H1 (cell line): ENCODE results near the gene ZNF91. TPM values are rescaled to one million over a fixed set of nuclear protein-coding genes. Genes with fewer than 3 reads are reported as not detected.

ENCODE experiments used
- CTCF ChIA-PET: fragments of 300-600 bp; sonication (Branson Sonifier 250); formaldehyde crosslinking; loops from one replicate; lab custom pipeline; 2021; ENCODE audit not compliant: partially characterized antibody; lab: Charles Lee
- POLR2A ChIA-PET: fragments of 300-600 bp; sonication (Branson Sonifier 250); formaldehyde crosslinking; loops from one replicate; lab custom pipeline; 2021; ENCODE audit warnings: inconsistent platforms; ENCODE audit not compliant: partially characterized antibody; lab: Charles Lee
- DNase-seq, 2 experiments: peaks; one replicate each; pipeline versions ENCODE4 v3.0.0 to v3.0.0-alpha.2; 2010 to 2022; ENCODE audit warnings: low spot score in 2 of 2, low read depth in 1 of 2, mixed read lengths in 1 of 2
- FAIRE-seq: peaks from 2 replicates; lab custom pipeline; 2011; peaks lifted over from hg19 to GRCh38; lab: Jason Lieb, UNC
- H2AFZ ChIP-seq: 2 replicates; pipeline ENCODE4 v1.8.1; 2012; ENCODE audit warnings: low read length, inconsistent platforms
- H2AK5ac ChIP-seq: 2 replicates; pipeline ENCODE4 v1.6.1; 2013; ENCODE audit warnings: low read depth, low read length
- H2BK120ac ChIP-seq: replicated peaks from 2 replicates; pipeline ENCODE3; 2013; ENCODE audit warnings: low read depth, low read length, inconsistent platforms
- H2BK12ac ChIP-seq: 2 replicates; pipeline ENCODE4 v1.6.1; 2013; ENCODE audit warnings: low read depth, low read length
- H2BK15ac ChIP-seq: 2 replicates; pipeline ENCODE4 v1.6.1; 2013; ENCODE audit warnings: low read length
- H2BK20ac ChIP-seq: 2 replicates; pipeline ENCODE4 v1.6.1; 2013; ENCODE audit warnings: low read length
- H2BK5ac ChIP-seq: 2 replicates; pipeline ENCODE4 v1.6.1; 2013; ENCODE audit warnings: low read depth, low read length
- H3K14ac ChIP-seq: 2 replicates; pipeline ENCODE4 v1.6.1; 2013; ENCODE audit warnings: inconsistent platforms; ENCODE audit not compliant: insufficient read length
- H3K18ac ChIP-seq: 2 replicates; pipeline ENCODE4 v1.6.1; 2013; ENCODE audit warnings: low read length; ENCODE audit errors: extremely low read depth
- H3K23ac ChIP-seq: 2 replicates; pipeline ENCODE4 v1.6.1; 2013; ENCODE audit warnings: inconsistent platforms; ENCODE audit not compliant: insufficient read length
- H3K23me2 ChIP-seq: 2 replicates; pipeline ENCODE4 v1.6.1; 2013; ENCODE audit warnings: low read depth, low read length
- H3K27ac ChIP-seq: 2 replicates; pipeline ENCODE4 v1.6.1; 2011; ENCODE audit warnings: low read depth, low read length, inconsistent platforms
- H3K27me3 ChIP-seq, 4 experiments: replicated peaks in 1 of 4; 1 replicate in 1 of 4; 2 replicates in 3 of 4; pipeline versions ENCODE4 v1.6.1 to v1.8.1; 2011 to 2013; ENCODE audit warnings: low read length in 3 of 4, mild to moderate bottlenecking in 3 of 4, inconsistent platforms in 2 of 4, mixed read lengths in 2 of 4, moderate library complexity in 1 of 4; ENCODE audit not compliant: control insufficient read depth in 3 of 4, insufficient read depth in 3 of 4; ENCODE audit errors: extremely low read depth in 1 of 4
- H3K36me3 ChIP-seq, 4 experiments: 2 replicates each; pipeline versions ENCODE4 v1.6.1 to v1.8.1; 2011 to 2013; ENCODE audit warnings: mild to moderate bottlenecking in 4 of 4, low read length in 3 of 4, moderate library complexity in 2 of 4, control low read depth in 1 of 4, inconsistent platforms in 1 of 4; ENCODE audit not compliant: insufficient read depth in 4 of 4, control insufficient read depth in 2 of 4
- H3K4ac ChIP-seq: replicated peaks from 2 replicates; pipeline ENCODE3; 2013; ENCODE audit warnings: low read length, low read depth, mixed read lengths, inconsistent platforms; ENCODE audit not compliant: insufficient read length
- H3K4me1 ChIP-seq, 4 experiments: replicated peaks in 1 of 4; 1 replicate in 1 of 4; 2 replicates in 3 of 4; pipeline versions ENCODE4 v1.6.1 to v1.8.1; 2011 to 2013; ENCODE audit warnings: low read length in 3 of 4, inconsistent platforms in 2 of 4, mixed read lengths in 1 of 4; ENCODE audit not compliant: insufficient read depth in 4 of 4, control insufficient read depth in 3 of 4
- H3K4me2 ChIP-seq, 2 experiments: 2 replicates each; pipeline versions ENCODE4 v1.6.1 to v1.8.1; 2011 to 2013; ENCODE audit warnings: low read depth in 2 of 2, low read length in 2 of 2, control low read depth in 1 of 2, inconsistent platforms in 1 of 2, mild to moderate bottlenecking in 1 of 2; ENCODE audit not compliant: insufficient read depth in 1 of 2
- H3K4me3 ChIP-seq, 4 experiments: fragments of 200-600, 300-600 bp in 1 of 4; sonication (generic), shearing (Covaris generic), sonication (Bioruptor Twin) in 1 of 4; 2 replicates each; pipeline versions ENCODE4 v1.5.1 to v1.8.1; 2011 to 2016; ENCODE audit warnings: low read length in 4 of 4, low read depth in 3 of 4, control low read depth in 2 of 4, inconsistent platforms in 2 of 4, mild to moderate bottlenecking in 2 of 4, mixed read lengths in 1 of 4, moderate library complexity in 1 of 4; ENCODE audit not compliant: insufficient read depth in 2 of 4; ENCODE audit errors: extremely low read depth in 1 of 4
- H3K56ac ChIP-seq: replicated peaks from 2 replicates; pipeline ENCODE3; 2013; ENCODE audit warnings: low read depth, mild to moderate bottlenecking, mixed read lengths, low read length, inconsistent platforms; ENCODE audit not compliant: insufficient read length
- H3K79me1 ChIP-seq: 2 replicates; pipeline ENCODE4 v1.6.1; 2013; ENCODE audit warnings: low read depth, low read length, control low read depth
- H3K79me2 ChIP-seq, 2 experiments: 2 replicates each; pipeline versions ENCODE4 v1.6.1 to v1.8.1; 2012 to 2013; ENCODE audit warnings: low read length in 2 of 2, mild to moderate bottlenecking in 2 of 2, inconsistent platforms in 1 of 2; ENCODE audit not compliant: insufficient read depth in 2 of 2, control insufficient read depth in 1 of 2
- H3K9ac ChIP-seq, 4 experiments: replicated peaks in 1 of 4; 1 replicate in 1 of 4; 2 replicates in 3 of 4; pipeline versions ENCODE4 v1.6.1 to v1.8.1; 2011 to 2013; ENCODE audit warnings: low read depth in 3 of 4, low read length in 3 of 4, control low read depth in 2 of 4, mild to moderate bottlenecking in 2 of 4, moderate library complexity in 2 of 4, inconsistent platforms in 1 of 4; ENCODE audit errors: extremely low read depth in 1 of 4
- H3K9me3 ChIP-seq, 2 experiments: 2 replicates each; pipeline versions ENCODE4 v1.6.1 to v1.8.1; 2012 to 2013; ENCODE audit warnings: mild to moderate bottlenecking in 2 of 2, moderate library complexity in 2 of 2, control low read depth in 1 of 2, inconsistent platforms in 1 of 2, low read depth in 1 of 2, low read length in 1 of 2, mixed read lengths in 1 of 2; ENCODE audit not compliant: insufficient read depth in 2 of 2
- H4K20me1 ChIP-seq, 2 experiments: replicated peaks in 1 of 2; 2 replicates each; pipeline versions ENCODE3 to v1.8.1; 2011 to 2013; ENCODE audit warnings: inconsistent platforms in 2 of 2, low read length in 2 of 2, mild to moderate bottlenecking in 1 of 2; ENCODE audit not compliant: insufficient read depth in 2 of 2, control insufficient read depth in 1 of 2
- H4K5ac ChIP-seq: 2 replicates; pipeline ENCODE4 v1.6.1; 2013; ENCODE audit warnings: low read length, low read depth, mixed read lengths, inconsistent platforms; ENCODE audit not compliant: insufficient read length
- H4K8ac ChIP-seq: 2 replicates; pipeline ENCODE4 v1.8.0; 2013; ENCODE audit warnings: mild to moderate bottlenecking, moderate library complexity, low read length, inconsistent platforms; ENCODE audit not compliant: insufficient read depth; ENCODE audit errors: extremely low read depth
- H4K91ac ChIP-seq: replicated peaks from 2 replicates; pipeline ENCODE3; 2013; ENCODE audit warnings: low read length, mixed read lengths, inconsistent platforms; ENCODE audit not compliant: insufficient read length
- POLR2AphosphoS5 ChIP-seq: IDR thresholded peaks from 2 replicates; pipeline ENCODE4 v1.6.1; 2011; ENCODE audit warnings: low read depth, low read length
- RAD21 ChIP-seq, 2 experiments: IDR thresholded peaks in 1 of 2; conservative IDR thresholded peaks in 1 of 2; 2 replicates each; pipeline ENCODE4 v1.6.1; 2011; ENCODE audit warnings: low read depth in 2 of 2, low read length in 2 of 2, improper control_type of control experiment in 1 of 2, inconsistent platforms in 1 of 2, mild to moderate bottlenecking in 1 of 2, moderate library complexity in 1 of 2
- WGBS, 2 experiments: shearing (Covaris generic) in 1 of 2; methylation state at CpG; one replicate each; pipeline versions ENCODE4 v1.1.6 to v1.1.7; 2013 to 2015; ENCODE audit warnings: low lambda C conversion rate in 2 of 2, mixed read lengths in 2 of 2, inconsistent platforms in 1 of 2, low coverage in 1 of 2, missing lambda C conversion rate in 1 of 2; ENCODE audit not compliant: insufficient replicate concordance in 2 of 2, insufficient coverage in 1 of 2, insufficient read length in 1 of 2; ENCODE audit errors: extremely low coverage in 1 of 2, missing lambda C conversion rate in 1 of 2; 5-methylcytosine and 5-hydroxymethylcytosine counted together
- polyA plus RNA-seq, 7 experiments: library from polyadenylated mRNA; depleted of rRNA in 3 of 7; stranded (reverse) in 5 of 7; unstranded in 2 of 7; fragments of >200 nt in 5 of 7; fragments of 200-250 nt in 2 of 7; gene quantifications; 1 replicate in 5 of 7; 2 replicates in 1 of 7; 4 replicates in 1 of 7; pipeline versions ENCODE4 v1.2.1 to v1.2.3, GENCODE V29; 2011 to 2013; ENCODE audit warnings: missing spikeins in 2 of 7, mixed read lengths in 2 of 7
- total RNA-seq: library from RNA; stranded (reverse); fragmentation: NEBNext Ultra II Directional; extraction: Animal tissue kit (Norgen Biotek cat#: 25700); gene quantifications from 2 replicates; pipeline ENCODE4 v1.2.1, GENCODE V29; 2021
- TF ChIP-seq, protein P1 (sequence below), 3 experiments: IDR thresholded peaks; 1 replicate in 2 of 3; 2 replicates in 1 of 3; pipeline versions ENCODE4 v1.5.1 to v1.6.1; 2011; ENCODE audit warnings: low read length in 3 of 3, mild to moderate bottlenecking in 3 of 3, inconsistent platforms in 2 of 3, low read depth in 1 of 3, moderate library complexity in 1 of 3; ENCODE audit not compliant: insufficient read depth in 1 of 3; ENCODE audit errors: control extremely low read depth in 1 of 3

The ZNF91 gene
- total and polyA plus RNA-seq, 2 of the 8 experiments (the other 6 are each of a cell fraction or from before 2014, with no cell fraction given) = 16.5 to 35.1 TPM

DNA sequence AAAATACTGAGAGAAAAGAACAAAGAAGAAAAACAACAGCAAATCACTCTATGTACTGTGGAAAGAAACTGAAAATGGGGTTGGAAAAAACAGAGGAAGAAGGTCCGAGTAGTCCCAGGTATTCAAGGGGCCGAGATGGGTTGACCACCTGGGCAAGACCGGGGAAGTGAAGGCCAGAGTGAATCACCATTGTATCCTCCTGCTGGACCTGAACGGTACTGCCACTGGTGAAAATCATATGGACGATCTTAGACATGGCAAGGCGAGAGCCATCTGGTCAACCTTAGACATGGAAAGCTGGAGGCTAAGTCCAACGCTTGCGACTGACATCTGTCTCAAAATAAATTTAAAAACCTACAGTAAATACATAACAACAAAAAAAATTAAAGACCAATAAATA, 44.4 kb upstream of the ZNF91 start:
- no peak overlapping the region for H4K5ac ChIP-seq
- no peak overlapping the region for H3K27ac ChIP-seq
- no peaks in the 10 kb centered on the region for H3K79me1 ChIP-seq
- no peak overlapping the region for H4K91ac ChIP-seq
- no peak overlapping the region for H3K4me2 ChIP-seq
- H3K56ac ChIP-seq = no peak overlapping the region
- no peaks in the 10 kb centered on the region for H3K4me1 ChIP-seq
- 92% methylated on average over 8 of the region's 8 CpGs; no CpG with 5 or more reads in 1 of the 2 experiments for WGBS, 2 experiments
- H3K23ac ChIP-seq = no peak overlapping the region
- H3K4ac ChIP-seq = no peak overlapping the region
- H2BK5ac ChIP-seq = no peak overlapping the region
- no peaks in the 10 kb centered on the region for H4K20me1 ChIP-seq
- H3K23me2 ChIP-seq = peaks cover 2% of the 10 kb centered on the region; the same call in 1 of the 2 replicates
- H2BK12ac ChIP-seq = no peak overlapping the region
- ChIA-PET POLR2A (no interaction called here), CTCF (interaction anchor here (0.7 to 2.0 kb wide), 6 partner anchors 16 to 541 kb away, joined by 3 to 7 read pairs (median 3); no protein-coding TSS in a partner anchor)
- DNase-seq (peak in 1 of 2 experiments; percentile 47), FAIRE-seq (no peak)
- no peaks in the 10 kb centered on the region for H3K79me2 ChIP-seq
- no peak overlapping the region for H2AFZ ChIP-seq
- H2BK120ac ChIP-seq = no peak overlapping the region
- H2BK20ac ChIP-seq = no peak overlapping the region
- H3K36me3 ChIP-seq = no peaks in the 10 kb centered on the region
- peaks cover 43 to 57% of the 10 kb centered on the region in 2 experiments for H3K9me3 ChIP-seq
- no peak overlapping the region for H3K4me3 ChIP-seq
- no peak overlapping the region for H3K9ac ChIP-seq
- H3K14ac ChIP-seq = no peak overlapping the region
- no peak overlapping the region for H4K8ac ChIP-seq
- H2AK5ac ChIP-seq = no peak overlapping the region
- no peaks in the 10 kb centered on the region for H3K27me3 ChIP-seq
- H2BK15ac ChIP-seq = no peak overlapping the region
- no peak overlapping the region for H3K18ac ChIP-seq
- TF ChIP-seq, protein P1, sequence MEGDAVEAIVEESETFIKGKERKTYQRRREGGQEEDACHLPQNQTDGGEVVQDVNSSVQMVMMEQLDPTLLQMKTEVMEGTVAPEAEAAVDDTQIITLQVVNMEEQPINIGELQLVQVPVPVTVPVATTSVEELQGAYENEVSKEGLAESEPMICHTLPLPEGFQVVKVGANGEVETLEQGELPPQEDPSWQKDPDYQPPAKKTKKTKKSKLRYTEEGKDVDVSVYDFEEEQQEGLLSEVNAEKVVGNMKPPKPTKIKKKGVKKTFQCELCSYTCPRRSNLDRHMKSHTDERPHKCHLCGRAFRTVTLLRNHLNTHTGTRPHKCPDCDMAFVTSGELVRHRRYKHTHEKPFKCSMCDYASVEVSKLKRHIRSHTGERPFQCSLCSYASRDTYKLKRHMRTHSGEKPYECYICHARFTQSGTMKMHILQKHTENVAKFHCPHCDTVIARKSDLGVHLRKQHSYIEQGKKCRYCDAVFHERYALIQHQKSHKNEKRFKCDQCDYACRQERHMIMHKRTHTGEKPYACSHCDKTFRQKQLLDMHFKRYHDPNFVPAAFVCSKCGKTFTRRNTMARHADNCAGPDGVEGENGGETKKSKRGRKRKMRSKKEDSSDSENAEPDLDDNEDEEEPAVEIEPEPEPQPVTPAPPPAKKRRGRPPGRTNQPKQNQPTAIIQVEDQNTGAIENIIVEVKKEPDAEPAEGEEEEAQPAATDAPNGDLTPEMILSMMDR (IDR thresholded peaks at IDR 0.05; ENCODE audit: control extremely low read depth in 1 of 3, insufficient read depth in 1 of 3, low read depth in 1 of 3, low read length in 3 of 3) = peak; percentile 34 to 52 (median 50); a peak in 3 of 4 replicates
- TF ChIP-seq POLR2AphosphoS5 (no peak), RAD21 (IDR thresholded peaks at IDR 0.05 in 1 of 2, conservative IDR thresholded peaks at IDR 0.05 in 1 of 2; ENCODE audit: low read depth in 2 of 2, low read length in 2 of 2) (peak in 1 of 2 experiments; percentile 15; a peak in 1 of 4 replicates)
